ENCODE data around the gene C1orf159.

- TF ChIP-seq CTCF (IDR thresholded peaks at IDR 0.05) (no peak), POLR2A (IDR thresholded peaks at IDR 0.05) (no peak)
These were observed 47.0 kb upstream of the C1orf159 start for GRCh38 chr1:1162597-1163537.

Data from right lobe of liver (tissue), 4 donors.